Loucy (cell line): ENCODE measurements around the gene SH3RF2.

ENCODE experiments used
- H2AFZ ChIP-seq: fragments of 200-600 bp; sonication (generic); 2 replicates; pipeline ENCODE4 v1.6.0; 2016; ENCODE audit warnings: antibody characterized with exemption, mild to moderate bottlenecking, low read length, moderate library complexity
- H3F3A ChIP-seq: fragments of 200-600 bp; 2 replicates; pipeline ENCODE4 v1.6.0; 2016; ENCODE audit warnings: antibody characterized with exemption, low read depth, mild to moderate bottlenecking
- H3K27me3 ChIP-seq: fragments of 200-600 bp; sonication (generic); 2 replicates; pipeline ENCODE4 v1.6.1; 2014; ENCODE audit warnings: low read length, mild to moderate bottlenecking; ENCODE audit not compliant: insufficient read depth, poor library complexity, severe bottlenecking
- H3K36me3 ChIP-seq: fragments of 200-600 bp; sonication (generic); 2 replicates; pipeline ENCODE4 v1.6.1; 2016; ENCODE audit warnings: low read length; ENCODE audit not compliant: insufficient read depth
- H3K4me1 ChIP-seq: fragments of 200-600 bp; sonication (generic); 2 replicates; pipeline ENCODE4 v1.5.1; 2014; ENCODE audit warnings: low read length, mild to moderate bottlenecking; ENCODE audit not compliant: insufficient read depth, poor library complexity, severe bottlenecking
- H3K4me2 ChIP-seq: fragments of 200-600 bp; sonication (generic); 2 replicates; pipeline ENCODE4 v1.6.0; 2014; ENCODE audit warnings: antibody characterized with exemption, low read length, low read depth, mild to moderate bottlenecking; ENCODE audit not compliant: poor library complexity, severe bottlenecking
- H3K4me3 ChIP-seq: fragments of 200-600 bp; sonication (generic); 2 replicates; pipeline ENCODE4 v1.5.1; 2014; ENCODE audit warnings: low read length, mild to moderate bottlenecking, mixed read lengths; ENCODE audit not compliant: poor library complexity, severe bottlenecking
- H3K79me2 ChIP-seq: fragments of 200-600 bp; sonication (generic); 2 replicates; pipeline ENCODE4 v1.6.1; 2014; ENCODE audit warnings: low read length; ENCODE audit not compliant: insufficient read depth
- H3K9ac ChIP-seq: fragments of 200-600 bp; sonication (generic); 2 replicates; pipeline ENCODE4 v1.6.0; 2014; ENCODE audit warnings: mild to moderate bottlenecking, low read depth, low read length, moderate library complexity; ENCODE audit not compliant: poor library complexity, severe bottlenecking
- H3K9me2 ChIP-seq: fragments of 200-600 bp; sonication (generic); replicated peaks from 2 replicates; pipeline ENCODE4 v1.6.1; 2016; ENCODE audit warnings: low read depth, low read length, mixed read lengths
- H3K9me3 ChIP-seq: fragments of 200-600 bp; sonication (generic); 2 replicates; pipeline ENCODE4 v1.6.1; 2014; ENCODE audit warnings: mild to moderate bottlenecking, antibody characterized with exemption, low read length, low read depth; ENCODE audit not compliant: insufficient read depth
- H4K20me1 ChIP-seq: fragments of 200-600 bp; sonication (generic); 2 replicates; pipeline ENCODE4 v1.6.0; 2014; ENCODE audit warnings: antibody characterized with exemption, low read length, mild to moderate bottlenecking; ENCODE audit not compliant: insufficient read depth, poor library complexity, severe bottlenecking
- EZH2phosphoT487 ChIP-seq: fragments of 200-600 bp; IDR thresholded peaks from 2 replicates; pipeline ENCODE4 v1.6.1; 2018; ENCODE audit warnings: antibody characterized with exemption, mild to moderate bottlenecking, moderate library complexity, borderline replicate concordance
- TF ChIP-seq, protein P1 (sequence below): fragments of 200-600 bp; sonication (generic); conservative IDR thresholded peaks from 2 replicates; pipeline ENCODE4 v1.5.1; 2014; ENCODE audit warnings: mild to moderate bottlenecking, antibody characterized with exemption, low read length

Gene SH3RF2

DNA sequence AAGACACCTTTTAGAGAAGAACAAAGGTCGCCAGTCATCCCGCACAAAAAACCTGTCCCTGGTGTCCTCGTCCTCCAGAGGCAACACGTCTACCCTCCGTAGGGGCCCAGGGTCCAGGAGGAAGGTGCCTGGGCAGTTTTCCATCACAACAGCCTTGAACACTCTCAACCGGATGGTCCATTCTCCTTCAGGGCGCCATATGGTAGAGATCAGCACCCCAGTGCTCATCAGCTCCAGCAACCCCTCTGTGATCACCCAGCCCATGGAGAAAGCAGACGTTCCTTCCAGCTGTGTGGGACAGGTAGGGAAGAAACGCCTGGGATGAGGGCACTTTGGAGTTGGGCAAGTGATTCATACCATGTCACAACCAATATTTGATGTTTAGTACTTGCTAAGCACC, 77.4 kb downstream of the SH3RF2 start:
- H3K4me2 ChIP-seq, result no peak overlapping the region
- no peaks in the 10 kb centered on the region for H3K9me3 ChIP-seq
- H3F3A ChIP-seq, result no peaks in the 10 kb centered on the region
- no peaks in the 10 kb centered on the region for H3K36me3 ChIP-seq
- no peaks in the 10 kb centered on the region for H3K4me1 ChIP-seq
- no peak overlapping the region for H3K4me3 ChIP-seq
- H3K79me2 ChIP-seq, result no peaks in the 10 kb centered on the region
- TF ChIP-seq, protein P1, sequence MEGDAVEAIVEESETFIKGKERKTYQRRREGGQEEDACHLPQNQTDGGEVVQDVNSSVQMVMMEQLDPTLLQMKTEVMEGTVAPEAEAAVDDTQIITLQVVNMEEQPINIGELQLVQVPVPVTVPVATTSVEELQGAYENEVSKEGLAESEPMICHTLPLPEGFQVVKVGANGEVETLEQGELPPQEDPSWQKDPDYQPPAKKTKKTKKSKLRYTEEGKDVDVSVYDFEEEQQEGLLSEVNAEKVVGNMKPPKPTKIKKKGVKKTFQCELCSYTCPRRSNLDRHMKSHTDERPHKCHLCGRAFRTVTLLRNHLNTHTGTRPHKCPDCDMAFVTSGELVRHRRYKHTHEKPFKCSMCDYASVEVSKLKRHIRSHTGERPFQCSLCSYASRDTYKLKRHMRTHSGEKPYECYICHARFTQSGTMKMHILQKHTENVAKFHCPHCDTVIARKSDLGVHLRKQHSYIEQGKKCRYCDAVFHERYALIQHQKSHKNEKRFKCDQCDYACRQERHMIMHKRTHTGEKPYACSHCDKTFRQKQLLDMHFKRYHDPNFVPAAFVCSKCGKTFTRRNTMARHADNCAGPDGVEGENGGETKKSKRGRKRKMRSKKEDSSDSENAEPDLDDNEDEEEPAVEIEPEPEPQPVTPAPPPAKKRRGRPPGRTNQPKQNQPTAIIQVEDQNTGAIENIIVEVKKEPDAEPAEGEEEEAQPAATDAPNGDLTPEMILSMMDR, result no peak
- TF ChIP-seq EZH2phosphoT487, result no peak
- no peaks in the 10 kb centered on the region for H4K20me1 ChIP-seq
- no peak overlapping the region for H3K9ac ChIP-seq
- H2AFZ ChIP-seq, result no peak overlapping the region
- H3K27me3 ChIP-seq, result no peaks in the 10 kb centered on the region
- no peaks in the 10 kb centered on the region for H3K9me2 ChIP-seq

DNA sequence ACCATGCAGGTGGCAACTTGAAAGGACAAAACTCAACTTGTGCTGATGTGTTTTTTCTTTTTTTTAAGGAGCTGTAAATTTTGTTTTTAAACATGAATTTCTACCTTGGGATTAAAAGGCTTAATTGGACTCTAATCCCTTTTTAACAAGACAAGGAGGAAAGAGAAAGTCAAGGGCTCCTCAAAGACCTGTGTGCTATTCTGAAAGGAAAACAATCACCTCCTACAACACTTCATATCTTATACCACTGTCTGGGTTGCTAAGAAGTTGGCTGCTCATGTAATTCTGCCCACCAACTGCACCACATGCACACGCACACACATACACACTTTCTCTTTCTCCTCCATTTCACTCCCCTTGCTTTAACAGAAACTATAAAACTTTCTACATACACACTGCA, 78.6 kb downstream of the SH3RF2 start:
- Histone ChIP-seq H3K4me2 (no peak overlapping the region), H3K9me2 (no peaks in the 10 kb centered on the region), H3K36me3 (no peaks in the 10 kb centered on the region), H3K4me1 (no peaks in the 10 kb centered on the region), H2AFZ (no peak overlapping the region), H3K4me3 (no peak overlapping the region), H3K27me3 (no peaks in the 10 kb centered on the region), H4K20me1 (no peaks in the 10 kb centered on the region), H3F3A (no peaks in the 10 kb centered on the region), H3K79me2 (no peaks in the 10 kb centered on the region), H3K9me3 (no peaks in the 10 kb centered on the region), H3K9ac (no peak overlapping the region)
- no peak for TF ChIP-seq EZH2phosphoT487
- TF ChIP-seq, protein P1, result no peak

DNA sequence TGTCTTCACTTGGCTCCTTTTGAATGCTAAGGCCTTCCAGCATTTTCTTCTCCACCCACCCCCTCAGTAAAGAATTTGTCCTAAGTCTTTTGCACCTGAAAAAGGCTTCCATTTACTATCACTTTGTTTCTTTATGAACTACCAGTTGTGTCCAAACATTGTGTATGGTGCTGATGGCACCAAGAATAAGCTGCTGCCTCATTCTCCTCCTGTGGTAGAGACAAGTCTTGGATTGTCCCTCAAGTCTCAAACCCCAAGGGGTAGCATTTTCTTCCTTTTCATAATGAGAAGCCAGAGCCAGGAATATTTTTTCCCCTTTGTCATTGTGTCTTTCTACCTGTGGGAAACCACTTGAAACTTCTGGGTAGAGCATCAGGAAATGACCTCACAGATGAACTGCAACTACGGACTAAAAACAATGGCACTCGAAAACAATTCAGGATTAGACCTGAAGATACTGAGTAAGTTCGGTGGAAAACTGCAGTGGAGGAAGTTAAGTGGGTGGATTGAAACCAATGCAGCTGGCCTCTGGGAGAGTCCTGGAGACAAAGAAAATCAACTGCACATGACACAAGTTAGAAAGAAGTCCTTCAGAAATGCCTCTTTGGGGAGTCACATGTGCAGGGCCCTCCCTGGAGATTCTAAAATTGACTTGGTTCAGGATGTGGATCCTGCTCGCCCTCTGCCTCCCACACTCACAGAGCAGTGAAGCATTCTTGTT, 80.5 kb downstream of the SH3RF2 start:
- no peak overlapping the region for H3K4me2 ChIP-seq
- H3K9me3 ChIP-seq, result no peaks in the 10 kb centered on the region

More for the DNA sequence above, 80.5 kb downstream of the SH3RF2 start:
- no peaks in the 10 kb centered on the region for H3F3A ChIP-seq
- H3K9ac ChIP-seq, result no peak overlapping the region
- H3K4me3 ChIP-seq, result no peak overlapping the region
- H2AFZ ChIP-seq, result no peak overlapping the region
- TF ChIP-seq EZH2phosphoT487, result no peak
- TF ChIP-seq, protein P1, result no peak
- no peaks in the 10 kb centered on the region for H4K20me1 ChIP-seq
- H3K9me2 ChIP-seq, result no peaks in the 10 kb centered on the region
- no peaks in the 10 kb centered on the region for H3K27me3 ChIP-seq
- no peaks in the 10 kb centered on the region for H3K36me3 ChIP-seq
- H3K79me2 ChIP-seq, result no peaks in the 10 kb centered on the region
- H3K4me1 ChIP-seq, result no peaks in the 10 kb centered on the region
